ENCODE results near the gene MRGPRX2.

DNA sequence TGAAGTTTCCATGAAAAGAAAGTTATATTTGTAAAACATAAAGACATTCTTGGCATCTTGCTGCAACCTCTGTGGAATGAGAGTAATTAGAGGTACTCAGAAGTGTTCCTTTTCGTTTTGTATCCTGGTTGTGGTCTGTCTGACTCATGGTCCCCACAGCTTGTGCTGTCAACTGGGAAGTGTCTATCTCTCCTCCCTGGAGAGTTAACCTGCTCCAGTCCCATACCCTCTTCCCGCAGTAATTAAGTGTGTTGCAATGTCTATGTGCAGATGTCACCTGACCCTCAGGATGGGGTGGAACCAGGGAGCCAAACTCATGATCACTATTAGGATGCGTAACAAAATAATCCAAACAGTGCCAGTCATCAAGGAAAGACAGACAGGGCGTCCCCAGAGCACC, 33.5 kb upstream of the MRGPRX2 start:
- TF ChIP-seq POLR2AphosphoS5 (IDR thresholded peaks at IDR 0.05; ENCODE audit: insufficient read depth, low read depth, low read length) (no peak), POLR2A (IDR thresholded peaks at IDR 0.05; ENCODE audit: low read depth, low read length) (no peak)

Data from endothelial cell of umbilical vein (primary cell).